Fibroblast of pulmonary artery (primary cell): Measurements from ENCODE around the gene SCYL1.
A peak's percentile ranks its signal among the peaks of the same experiment; 100 is the strongest.

ENCODE experiments used
- DNase-seq: peaks from one replicate; pipeline ENCODE4 v3.0.0-alpha.2; 2010; ENCODE audit warnings: low read depth
- H3K4me3 ChIP-seq: replicated peaks from 2 replicates; pipeline ENCODE4 v1.5.1; 2011; ENCODE audit warnings: low read depth, mild to moderate bottlenecking, control low read depth, low read length, moderate library complexity
- CTCF ChIP-seq: IDR thresholded peaks from 2 replicates; pipeline ENCODE4 v1.5.1; 2011; ENCODE audit warnings: mild to moderate bottlenecking, control low read depth, low read length, inconsistent platforms; ENCODE audit errors: missing control alignments

Gene SCYL1

GRCh38 chr11:65576867-65577755 is 52.2 kb downstream of the SCYL1 start:
- H3K4me3 ChIP-seq: peak overlapping the region; percentile 65
- peak; percentile 51 for DNase-seq
- TF ChIP-seq CTCF: no peak

GRCh38 chr11:65577756-65578109 is 52.9 kb downstream of the SCYL1 start:
- TF ChIP-seq CTCF: no peak
- H3K4me3 ChIP-seq: peak overlapping the region; percentile 65

GRCh38 chr11:65578134-65578533 is 53.3 kb downstream of the SCYL1 start:
- no peak overlapping the region for H3K4me3 ChIP-seq
- no peak for TF ChIP-seq CTCF
- no peak for DNase-seq

More at GRCh38 chr11:65577756-65578109, 52.9 kb downstream of the SCYL1 start:
- DNase-seq: no peak

GRCh38 chr11:65578667-65579066 is 53.8 kb downstream of the SCYL1 start:
- TF ChIP-seq CTCF: no peak
- no peak for DNase-seq
- H3K4me3 ChIP-seq: no peak overlapping the region

GRCh38 chr11:65579291-65579690 is 54.4 kb downstream of the SCYL1 start:
- H3K4me3 ChIP-seq: no peak overlapping the region
- TF ChIP-seq CTCF: no peak
- no peak for DNase-seq

- H3K4me3 ChIP-seq: no peak overlapping the region
- DNase-seq: no peak
- no peak for TF ChIP-seq CTCF
These were observed 55.3 kb downstream of the SCYL1 start for GRCh38 chr11:65580031-65580692.
